IMR-90 (cell line): ENCODE data around the gene NKAIN2. TPM values are rescaled to one million over a fixed set of nuclear protein-coding genes. Genes with fewer than 3 reads are reported as not detected.

Experiments used
- ATAC-seq: fragments of 200-7000 bp; cut with Tn5 transposase; 2 replicates; pipeline ENCODE4 v1.9.1; 2020; ENCODE audit warnings: low read depth, mild to moderate bottlenecking, moderate library complexity
- BruUV-seq: library from RNA; stranded (reverse); fragments of 400-500 nt; replicated peaks from 2 replicates; lab custom pipeline; 2021; lab: Mats Ljungman, UMichigan
- CTCF ChIA-PET: fragments of 300-600 bp; formaldehyde crosslinking; extraction: SDS; loops from one replicate; lab custom pipeline; 2021; ENCODE audit warnings: antibody characterized with exemption; lab: Yijun Ruan, JAX
- POLR2A ChIA-PET: fragments of 300-600 bp; sonication (Branson Sonifier 250); formaldehyde crosslinking; loops from one replicate; lab custom pipeline; 2022; ENCODE audit warnings: antibody characterized with exemption; ENCODE audit not compliant: unreplicated experiment; lab: Charles Lee
- DNase-seq: peaks from one replicate; pipeline ENCODE4 v3.0.0; 2013
- H2AFZ ChIP-seq: replicated peaks from 2 replicates; pipeline ENCODE3; 2013; ENCODE audit warnings: low read length, mild to moderate bottlenecking; ENCODE audit not compliant: poor library complexity
- H2AK5ac ChIP-seq: 2 replicates; pipeline ENCODE4 v1.6.1; 2013; ENCODE audit warnings: low read depth, low read length, inconsistent platforms
- H2AK9ac ChIP-seq: replicated peaks from 2 replicates; pipeline ENCODE3; 2013; ENCODE audit warnings: mild to moderate bottlenecking, low read depth, low read length, moderate library complexity; ENCODE audit not compliant: poor library complexity
- H2BK120ac ChIP-seq: 2 replicates; pipeline ENCODE4 v1.6.1; 2013; ENCODE audit warnings: low read depth, low read length, inconsistent platforms
- H2BK15ac ChIP-seq: 3 replicates; pipeline ENCODE4 v1.6.1; 2013; ENCODE audit warnings: low read depth, low read length, inconsistent platforms
- H2BK20ac ChIP-seq: 2 replicates; pipeline ENCODE4 v1.6.1; 2013; ENCODE audit warnings: low read depth, mild to moderate bottlenecking, inconsistent platforms, low read length, moderate library complexity
- H2BK5ac ChIP-seq: 2 replicates; pipeline ENCODE4 v1.6.1; 2013; ENCODE audit warnings: mild to moderate bottlenecking, low read depth, low read length, inconsistent platforms; ENCODE audit not compliant: poor library complexity, severe bottlenecking
- H3K14ac ChIP-seq: replicated peaks from 2 replicates; pipeline ENCODE4 v1.6.1; 2013; ENCODE audit warnings: low read depth, low read length, inconsistent platforms
- H3K18ac ChIP-seq: 2 replicates; pipeline ENCODE4 v1.6.1; 2013; ENCODE audit warnings: low read depth, low read length, control low read depth
- H3K23ac ChIP-seq: 2 replicates; pipeline ENCODE4 v1.6.1; 2013; ENCODE audit warnings: low read depth, low read length, inconsistent platforms
- H3K27ac ChIP-seq: 2 replicates; pipeline ENCODE4 v1.5.1; 2013; ENCODE audit warnings: mild to moderate bottlenecking, control low read depth, low read length; ENCODE audit not compliant: insufficient read depth
- H3K27me3 ChIP-seq: 2 replicates; pipeline ENCODE4 v1.6.1; 2013; ENCODE audit warnings: low read length; ENCODE audit not compliant: control insufficient read depth, insufficient read depth
- H3K36me3 ChIP-seq: 2 replicates; pipeline ENCODE4 v1.6.1; 2013; ENCODE audit warnings: low read length, mixed read lengths; ENCODE audit not compliant: control insufficient read depth, insufficient read depth
- H3K4ac ChIP-seq: 2 replicates; pipeline ENCODE4 v1.6.1; 2013; ENCODE audit warnings: low read depth, low read length, inconsistent platforms
- H3K4me1 ChIP-seq: 2 replicates; pipeline ENCODE4 v1.6.1; 2013; ENCODE audit warnings: low read length, mixed read lengths; ENCODE audit not compliant: control insufficient read depth, insufficient read depth
- H3K4me2 ChIP-seq: 2 replicates; pipeline ENCODE4 v1.6.1; 2013; ENCODE audit warnings: low read depth, mild to moderate bottlenecking, control low read depth, low read length, moderate library complexity
- H3K4me3 ChIP-seq: 2 replicates; pipeline ENCODE4 v1.5.1; 2013; ENCODE audit warnings: low read depth, mild to moderate bottlenecking, control low read depth, low read length, moderate library complexity; ENCODE audit not compliant: insufficient read depth
- H3K56ac ChIP-seq: 2 replicates; pipeline ENCODE4 v1.6.1; 2013; ENCODE audit warnings: low read length, inconsistent platforms; ENCODE audit not compliant: insufficient read depth; ENCODE audit errors: extremely low read depth
- H3K79me1 ChIP-seq, 2 experiments: 2 replicates each; pipeline ENCODE4 v1.6.1; 2013; ENCODE audit warnings: low read length in 2 of 2, inconsistent platforms in 1 of 2, low read depth in 1 of 2
- H3K9ac ChIP-seq: 2 replicates; pipeline ENCODE4 v1.6.1; 2013; ENCODE audit warnings: low read depth, low read length, control low read depth
- H3K9me1 ChIP-seq: 2 replicates; pipeline ENCODE4 v1.6.1; 2013; ENCODE audit warnings: low read length, inconsistent platforms; ENCODE audit not compliant: insufficient read depth
- H3K9me3 ChIP-seq: 2 replicates; pipeline ENCODE4 v1.6.1; 2013; ENCODE audit warnings: low read length; ENCODE audit not compliant: control insufficient read depth, insufficient read depth
- H4K20me1 ChIP-seq: 2 replicates; pipeline ENCODE4 v1.6.1; 2013; ENCODE audit warnings: low read length, inconsistent platforms; ENCODE audit not compliant: insufficient read depth
- H4K5ac ChIP-seq: 2 replicates; pipeline ENCODE4 v1.6.1; 2013; ENCODE audit warnings: mild to moderate bottlenecking, low read depth, low read length, control low read depth
- H4K8ac ChIP-seq, 2 experiments: 2 replicates each; pipeline ENCODE4 v1.6.1; 2013; ENCODE audit warnings: low read depth in 2 of 2, low read length in 2 of 2, control low read depth in 1 of 2, inconsistent platforms in 1 of 2
- H4K91ac ChIP-seq: 2 replicates; pipeline ENCODE4 v1.6.1; 2013; ENCODE audit warnings: low read depth, low read length, inconsistent platforms; ENCODE audit not compliant: insufficient read depth
- BHLHE40 ChIP-seq: fragments of 150-350 bp; IDR thresholded peaks from 2 replicates; pipeline ENCODE4 v1.6.1; 2016; ENCODE audit warnings: mild to moderate bottlenecking, low read depth, low read length
- MAFK ChIP-seq: IDR thresholded peaks from 2 replicates; pipeline ENCODE4 v1.6.1; 2012; ENCODE audit warnings: low read depth, low read length, improper control_type of control experiment
- WGBS, 2 experiments: methylation state at CpG; one replicate each; pipeline versions ENCODE4 v1.1.5 to v1.1.7; 2013; ENCODE audit warnings: missing lambda C conversion rate in 2 of 2; ENCODE audit not compliant: insufficient read length in 1 of 2; ENCODE audit errors: extremely low coverage in 2 of 2; 5-methylcytosine and 5-hydroxymethylcytosine counted together
- dilution Hi-C: fragments of 300-500 bp; cut with HindIII; formaldehyde crosslinking; loops from one replicate; pipeline ENCODE4 v1.14.3; 2018; ENCODE audit warnings: low sequenced_read_pairs; ENCODE audit not compliant: unreplicated experiment
- in situ Hi-C: fragments of 300-500 bp; cut with MboI; formaldehyde crosslinking; loops from 3 replicates; pipeline ENCODE4 v1.14.3; 2019; ENCODE audit warnings: low sequenced_read_pairs, inconsistent platforms, mixed read lengths
- intact Hi-C: fragments of 100-400 bp; cut with micrococcal nuclease; formaldehyde crosslinking; loops from 2 replicates; pipeline ENCODE4 v1.10.0; 2022
- polyA plus RNA-seq, 3 experiments: library from polyadenylated mRNA; depleted of rRNA; stranded (reverse); fragments of >200 nt; gene quantifications; 2 replicates each; pipeline ENCODE4 v1.2.3, GENCODE V29; 2012; ENCODE audit warnings: low replicate concordance in 1 of 3
- total RNA-seq: library from RNA; depleted of rRNA; stranded (reverse); fragments of >200 nt; gene quantifications from 2 replicates; pipeline ENCODE4 v1.2.3, GENCODE V29; 2012
- TF ChIP-seq, protein P1 (sequence below): fragments of 150-350 bp; IDR thresholded peaks from 2 replicates; pipeline ENCODE4 v1.6.1; 2017; ENCODE audit warnings: mild to moderate bottlenecking, antibody characterized with exemption, low read length, low read depth

Gene NKAIN2
- total and polyA plus RNA-seq, 2 of the 4 experiments (the other 2 are of a cell fraction) = not detected

DNA sequence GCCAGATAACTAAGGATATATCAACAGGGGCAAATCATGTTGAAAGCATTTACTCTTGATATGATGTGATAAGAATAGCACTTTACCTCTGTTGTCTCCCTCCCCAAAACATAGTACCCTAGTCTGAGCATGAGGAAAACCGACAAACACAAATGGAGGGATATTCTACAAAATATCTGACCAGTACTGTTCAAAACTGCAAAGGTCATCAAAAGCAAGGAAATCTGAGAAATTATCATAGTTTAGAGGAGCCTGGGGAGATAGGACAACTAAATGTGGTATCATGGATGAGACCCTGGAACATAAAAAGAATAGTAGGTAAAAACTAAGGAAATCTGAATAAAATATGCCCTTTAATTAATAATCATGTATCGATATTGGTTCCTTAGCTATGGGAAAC lies 675.2 kb downstream of the NKAIN2 start:
- H4K5ac ChIP-seq = no peak overlapping the region
- H3K36me3 ChIP-seq = no peaks in the 10 kb centered on the region
- H3K9me1 ChIP-seq = no peaks in the 10 kb centered on the region
- no peak overlapping the region for H3K4ac ChIP-seq
- intact Hi-C loops = no loop called here
- H4K20me1 ChIP-seq = no peaks in the 10 kb centered on the region
- H4K8ac ChIP-seq = no peak overlapping the region
- H3K9me3 ChIP-seq = no peaks in the 10 kb centered on the region
- in situ Hi-C loops = no loop called here
- no CpG with 5 or more reads among the region's 2 CpGs for WGBS, 2 experiments
- H2AK5ac ChIP-seq = no peak overlapping the region
- peak; percentile 56 for TF ChIP-seq MAFK
- TF ChIP-seq BHLHE40 = no peak
- TF ChIP-seq, protein P1, sequence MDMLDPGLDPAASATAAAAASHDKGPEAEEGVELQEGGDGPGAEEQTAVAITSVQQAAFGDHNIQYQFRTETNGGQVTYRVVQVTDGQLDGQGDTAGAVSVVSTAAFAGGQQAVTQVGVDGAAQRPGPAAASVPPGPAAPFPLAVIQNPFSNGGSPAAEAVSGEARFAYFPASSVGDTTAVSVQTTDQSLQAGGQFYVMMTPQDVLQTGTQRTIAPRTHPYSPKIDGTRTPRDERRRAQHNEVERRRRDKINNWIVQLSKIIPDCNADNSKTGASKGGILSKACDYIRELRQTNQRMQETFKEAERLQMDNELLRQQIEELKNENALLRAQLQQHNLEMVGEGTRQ = no peak
- no peak overlapping the region for H2BK5ac ChIP-seq
- dilution Hi-C loops = no loop called here
- H4K91ac ChIP-seq = no peak overlapping the region
- no peak overlapping the region for H3K23ac ChIP-seq
- ChIA-PET POLR2A (no interaction called here), CTCF (interaction anchor here (0.6 kb wide), 1 partner anchor 1577 kb away, joined by 3 read pairs; no protein-coding TSS in a partner anchor)
- H3K4me2 ChIP-seq = no peak overlapping the region
- no peak overlapping the region for H2AFZ ChIP-seq
- no peak overlapping the region for H2BK20ac ChIP-seq
- H3K79me1 ChIP-seq = no peaks in the 10 kb centered on the region
- no peak overlapping the region for H3K27ac ChIP-seq
- no peak overlapping the region for H2BK120ac ChIP-seq
- no peak overlapping the region for H3K9ac ChIP-seq
- H3K4me3 ChIP-seq = no peak overlapping the region
- DNase-seq (no peak), ATAC-seq (no peak)
- no TSS peak for BruUV-seq
- no peaks in the 10 kb centered on the region for H3K4me1 ChIP-seq
- no peak overlapping the region for H3K18ac ChIP-seq
- H3K27me3 ChIP-seq = no peaks in the 10 kb centered on the region
- H3K56ac ChIP-seq = no peak overlapping the region
- no peak overlapping the region for H2AK9ac ChIP-seq
- no peak overlapping the region for H2BK15ac ChIP-seq
- no peak overlapping the region for H3K14ac ChIP-seq
